Upper lobe of left lung (tissue), 4 donors: ENCODE data around the gene CHRM3.

Experiments used
- CTCF ChIP-seq, 6 experiments: fragments of 450-650 bp in 4 of 6; fragments of 200-600 bp in 2 of 6; sonication (generic) in 2 of 6; IDR thresholded peaks; one replicate each; pipeline ENCODE4 v1.5.1; 2016 to 2019; ENCODE audit warnings: antibody characterized with exemption in 6 of 6
- EP300 ChIP-seq, 4 donors: sonication (generic); formaldehyde crosslinking; IDR thresholded peaks; one replicate each; pipeline ENCODE4 v1.5.1; 2017; ENCODE audit warnings: antibody characterized with exemption in 4 of 4, control low read depth in 2 of 4
- POLR2A ChIP-seq, 4 donors: fragments of 450-650 bp; IDR thresholded peaks; one replicate each; pipeline ENCODE4 v1.5.1; 2016 to 2017; ENCODE audit warnings: antibody characterized with exemption in 4 of 4, mild to moderate bottlenecking in 2 of 4
- POLR2AphosphoS5 ChIP-seq, 2 donors: sonication (generic); formaldehyde crosslinking; IDR thresholded peaks; one replicate each; pipeline ENCODE4 v1.5.1; 2017; ENCODE audit warnings: antibody characterized with exemption in 2 of 2

- no peak for TF ChIP-seq CTCF (IDR thresholded peaks at IDR 0.05)
- no peak for TF ChIP-seq EP300 (IDR thresholded peaks at IDR 0.05)
- TF ChIP-seq POLR2AphosphoS5 (IDR thresholded peaks at IDR 0.05): no peak
- no peak for TF ChIP-seq POLR2A (IDR thresholded peaks at IDR 0.05)
These were observed 28.5 kb upstream of the CHRM3 start for GRCh38 chr1:239357867-239358266.
